NCI-H1930 (cell line): Measurements from ENCODE around the gene RAB1B.
A peak's percentile ranks its signal among the peaks of the same experiment; 100 is the strongest.

Experiments
- DNase-seq, 2 experiments: peaks; one replicate each; lab custom pipeline; 2025; lab: John Stamatoyannopoulos, UW

RAB1B gene

DNA sequence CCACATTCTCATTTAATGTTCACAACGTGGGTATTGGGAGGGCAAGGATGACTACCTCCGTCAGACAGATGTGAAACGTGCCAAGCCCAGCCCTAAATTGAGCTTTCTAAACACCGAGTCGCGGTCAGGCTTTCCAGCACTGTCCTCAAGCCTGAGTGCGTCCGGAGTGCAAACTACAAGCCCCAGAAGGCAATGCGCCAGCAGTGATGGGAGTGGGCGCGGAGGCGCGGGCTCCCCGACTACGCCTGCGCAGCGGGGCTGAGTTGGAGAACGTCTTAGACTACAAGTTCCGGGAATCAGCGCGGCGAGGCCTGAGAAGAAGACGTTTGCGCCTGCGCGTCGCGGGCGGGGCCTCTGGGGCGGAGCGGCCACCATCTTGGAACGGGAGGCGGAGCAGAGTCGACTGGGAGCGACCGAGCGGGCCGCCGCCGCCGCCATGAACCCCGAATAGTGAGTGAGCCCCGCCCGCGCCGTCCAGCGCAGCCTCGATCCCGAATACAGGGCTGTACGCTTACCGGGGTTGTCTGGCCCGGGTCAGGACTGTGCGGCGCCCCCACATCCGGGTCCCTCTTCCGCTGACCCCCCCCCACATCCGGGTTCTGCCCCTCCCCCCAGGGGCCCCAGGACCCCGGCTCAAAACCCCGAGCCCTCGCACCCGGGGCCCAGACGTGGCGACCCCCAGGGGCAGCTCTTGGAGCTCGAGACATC is at the start of gene RAB1B:
Gene RAB1B, plus strand, starts transcription at position 396 of the 708 bp plus-strand sequence. Its CDS starts 41 bp downstream, at position 437.
- DNase-seq = peak; percentile 99

DNA sequence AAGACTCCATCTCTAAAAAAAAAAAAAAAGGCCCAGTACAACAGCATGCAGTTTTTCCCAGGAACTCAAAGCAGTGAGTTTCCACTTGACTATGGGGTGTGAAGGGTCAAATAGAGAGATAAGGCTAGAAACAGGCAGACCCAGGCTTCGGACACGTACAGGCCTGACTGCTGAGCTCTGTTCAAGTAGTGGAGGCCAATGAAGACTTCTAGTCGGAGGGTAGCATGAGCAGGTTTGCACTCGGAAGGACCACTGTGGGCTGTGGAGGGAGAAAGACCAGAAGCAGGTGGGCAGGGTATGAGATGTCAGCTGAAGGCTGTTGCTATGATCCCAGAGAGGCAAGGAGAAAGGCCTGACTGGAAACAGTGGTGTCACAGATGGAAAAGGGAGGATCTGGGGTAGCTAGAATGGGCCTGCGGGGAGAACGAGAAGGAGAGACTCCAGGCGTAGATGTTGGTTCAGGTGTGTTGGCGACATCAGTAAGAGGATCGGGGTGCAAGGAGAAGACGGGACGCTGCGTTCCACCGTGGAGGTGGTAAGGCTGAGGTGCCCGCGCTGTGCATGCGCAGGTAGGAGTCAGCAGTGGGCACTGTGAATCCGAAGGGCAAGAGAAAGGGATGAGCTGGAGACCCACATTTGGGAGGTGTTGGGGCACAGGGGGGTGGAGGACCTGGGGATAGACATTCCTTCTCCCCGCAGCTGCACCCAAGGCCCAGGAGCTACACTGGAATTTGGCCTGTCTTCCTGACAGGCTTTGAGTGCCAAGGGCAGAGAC is 49.4 kb upstream of the RAB1B start:
- DNase-seq = no peak

DNA sequence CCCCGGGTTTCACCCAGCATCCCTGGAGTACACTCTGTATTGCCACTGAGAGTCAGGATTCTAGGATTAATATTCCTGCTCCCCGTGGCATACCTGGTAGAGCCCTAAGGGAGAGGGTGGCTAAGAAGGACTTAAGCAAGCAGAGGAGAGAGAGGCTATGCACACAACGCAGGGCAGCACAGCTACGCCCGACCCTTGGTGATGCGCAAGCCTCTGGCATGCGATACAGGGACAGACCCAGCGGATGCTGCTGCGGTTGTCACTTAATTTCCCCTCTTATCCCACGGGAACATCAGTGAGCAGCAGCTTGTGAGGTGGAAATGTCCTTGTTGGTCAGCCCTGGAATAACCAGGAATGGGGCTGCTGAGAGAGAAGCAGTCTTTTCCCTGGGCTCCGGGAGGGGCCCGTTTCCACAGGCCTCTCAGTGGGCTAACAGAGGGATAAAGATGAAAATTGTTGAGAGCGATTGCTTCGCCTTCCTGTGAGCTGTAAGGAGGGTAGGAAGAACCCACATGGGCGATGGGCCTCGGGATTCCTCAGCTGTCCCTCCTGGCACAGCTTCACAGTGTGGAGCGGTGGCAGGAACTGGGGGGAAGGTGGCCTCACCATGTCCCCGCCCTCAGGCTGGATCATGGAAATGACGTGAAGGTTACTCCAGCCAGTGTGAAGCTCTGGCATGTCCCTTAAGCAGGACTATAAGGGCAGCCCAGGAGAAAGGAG is 48.4 kb upstream of the RAB1B start:
- no peak for DNase-seq

DNA sequence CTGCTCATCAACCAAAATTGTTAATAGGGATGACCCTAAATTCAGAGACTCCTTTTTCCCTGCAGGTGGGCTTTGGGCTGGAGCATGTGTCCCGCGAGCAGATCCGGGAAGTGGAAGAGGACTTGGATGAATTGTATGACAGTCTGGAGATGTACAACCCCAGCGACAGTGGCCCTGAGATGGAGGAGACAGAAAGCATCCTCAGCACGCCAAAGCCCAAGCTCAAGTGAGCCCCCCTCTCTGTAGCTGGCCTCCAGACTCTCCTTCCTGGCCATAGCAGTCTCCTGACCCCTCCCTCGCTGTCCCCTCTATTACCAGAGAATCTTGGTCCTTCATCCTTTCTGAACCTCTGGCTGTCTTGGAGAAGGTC is 47.9 kb upstream of the RAB1B start:
- DNase-seq = no peak

DNA sequence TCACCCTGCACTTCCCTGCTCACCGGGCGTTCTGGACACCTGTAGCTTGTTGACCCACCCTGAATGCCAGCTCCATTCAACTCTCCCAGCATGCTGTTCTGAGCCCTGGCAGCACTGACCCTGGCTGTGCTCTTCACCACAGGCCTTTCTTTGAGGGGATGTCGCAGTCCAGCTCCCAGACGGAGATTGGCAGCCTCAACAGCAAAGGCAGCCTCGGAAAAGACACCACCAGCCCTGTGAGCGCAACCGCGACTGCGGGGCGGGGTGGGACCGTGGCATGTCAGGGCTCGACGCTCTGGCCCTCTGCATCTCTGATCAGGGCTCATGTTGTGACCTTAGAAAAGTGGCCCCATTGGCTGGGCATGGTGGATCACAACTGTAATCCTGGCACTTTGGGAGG is 47.4 kb upstream of the RAB1B start:
- DNase-seq = no peak

DNA sequence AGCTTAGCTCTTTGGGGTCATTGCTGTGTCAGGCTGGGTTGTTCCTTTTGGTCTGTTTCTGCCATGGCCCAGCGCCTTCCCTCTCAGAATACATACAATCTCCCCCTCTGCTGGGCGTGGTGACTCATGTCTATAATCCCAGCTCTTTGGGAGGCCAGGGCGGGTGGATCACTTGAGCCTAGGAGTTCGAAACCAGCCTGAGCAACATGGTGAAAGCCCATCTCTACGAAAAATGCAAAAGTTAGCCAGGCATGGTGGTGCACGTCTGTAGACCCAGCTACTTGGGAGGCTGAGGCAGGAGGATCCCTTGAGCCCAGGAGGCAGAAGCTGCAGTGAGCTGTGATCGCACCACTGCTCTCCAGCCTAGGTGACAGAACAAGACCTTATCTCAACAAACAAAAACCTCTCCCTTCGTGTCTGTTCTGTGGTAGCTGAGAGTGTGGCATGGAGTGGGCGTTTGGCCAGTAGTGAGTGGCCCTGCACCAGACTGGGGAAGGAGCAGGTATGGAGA is 46.7 kb upstream of the RAB1B start:
- DNase-seq = no peak

DNA sequence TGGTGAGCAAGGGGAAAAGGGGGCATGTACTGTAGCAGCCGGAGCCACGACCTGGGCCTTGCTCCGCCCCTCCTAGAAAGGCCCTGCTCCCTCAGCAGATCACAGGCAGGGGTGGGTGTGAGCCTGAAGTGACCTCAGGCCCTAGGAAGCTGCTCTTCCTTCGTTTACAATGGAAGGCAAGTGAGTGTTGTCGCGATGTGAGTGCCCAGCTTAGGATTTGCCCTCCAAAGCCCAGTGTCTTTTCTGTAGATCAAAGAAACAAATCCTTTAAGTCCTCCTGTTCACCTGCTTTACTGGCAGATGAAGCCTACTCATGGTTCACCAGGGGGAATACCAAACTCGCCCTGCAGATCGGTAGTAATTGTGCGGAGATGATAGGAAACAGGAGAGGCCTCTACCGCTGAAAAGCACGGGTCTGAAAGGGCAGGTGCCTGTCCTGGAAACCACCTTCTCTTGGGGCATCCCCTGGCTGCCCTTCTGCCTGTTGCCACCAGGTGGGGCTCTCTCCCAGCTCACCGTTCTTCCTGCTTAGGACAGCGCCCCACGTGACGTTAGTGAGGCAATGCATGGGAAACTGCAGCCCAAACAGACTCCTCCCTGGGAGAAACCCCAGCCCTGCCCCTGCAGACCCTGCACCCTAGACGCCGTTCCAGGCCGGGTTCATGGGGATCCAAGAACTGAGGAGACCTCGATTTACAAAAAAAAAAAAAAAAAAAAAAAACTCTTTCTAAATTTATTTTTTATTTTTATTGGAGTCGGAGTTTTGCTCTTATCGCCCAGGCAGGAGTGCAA is 45.9 kb upstream of the RAB1B start:
- DNase-seq = peak; percentile 88 to 91

DNA sequence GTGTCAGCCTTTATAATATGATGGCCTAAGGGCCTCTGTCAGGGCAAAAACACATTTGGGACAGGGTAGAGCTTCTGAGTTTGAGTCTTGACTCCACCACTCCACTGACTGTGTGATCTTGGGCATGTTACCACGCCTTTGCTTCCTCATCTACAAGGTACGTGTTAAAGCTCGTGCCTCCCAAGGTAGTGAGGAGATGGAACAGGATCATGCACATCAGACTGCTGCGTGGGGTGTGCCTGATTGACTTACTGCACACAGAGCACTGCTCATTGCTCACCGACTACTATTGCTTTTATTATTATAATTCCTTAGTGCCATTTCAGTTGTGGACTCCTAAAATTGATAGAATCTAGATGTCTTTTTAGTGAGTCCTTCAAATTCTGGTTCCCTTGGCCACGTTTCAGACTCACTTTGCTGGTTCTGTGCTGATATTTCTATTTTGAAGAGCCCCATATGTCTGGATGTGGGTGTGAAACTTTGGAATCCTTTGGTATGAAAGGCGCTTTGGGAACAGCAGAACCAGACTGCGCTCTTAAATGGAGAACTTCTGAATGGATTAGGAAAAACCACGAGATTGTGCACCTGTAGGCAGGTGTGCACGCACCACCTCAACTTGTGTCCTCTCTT is 44.1 kb upstream of the RAB1B start:
- DNase-seq = no peak

DNA sequence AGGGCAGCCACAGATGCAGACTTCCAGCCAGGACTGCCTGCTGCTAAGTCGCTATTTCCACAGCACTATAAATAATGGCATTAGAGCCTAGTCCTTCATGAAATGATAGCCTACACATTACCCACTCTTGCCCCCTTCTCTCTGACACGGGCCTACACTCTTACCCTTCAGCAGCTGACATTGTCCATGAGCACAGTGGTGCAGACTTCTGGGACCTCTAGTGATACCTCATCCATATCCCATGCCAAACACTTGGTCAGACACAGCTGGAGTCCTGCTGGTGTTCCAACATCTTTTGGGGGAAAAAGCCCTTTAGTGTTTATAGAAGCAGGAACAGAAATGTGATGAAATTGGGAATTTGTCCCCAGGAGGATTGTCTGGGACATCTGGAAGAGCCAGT is 43.4 kb upstream of the RAB1B start:
- no peak for DNase-seq

DNA sequence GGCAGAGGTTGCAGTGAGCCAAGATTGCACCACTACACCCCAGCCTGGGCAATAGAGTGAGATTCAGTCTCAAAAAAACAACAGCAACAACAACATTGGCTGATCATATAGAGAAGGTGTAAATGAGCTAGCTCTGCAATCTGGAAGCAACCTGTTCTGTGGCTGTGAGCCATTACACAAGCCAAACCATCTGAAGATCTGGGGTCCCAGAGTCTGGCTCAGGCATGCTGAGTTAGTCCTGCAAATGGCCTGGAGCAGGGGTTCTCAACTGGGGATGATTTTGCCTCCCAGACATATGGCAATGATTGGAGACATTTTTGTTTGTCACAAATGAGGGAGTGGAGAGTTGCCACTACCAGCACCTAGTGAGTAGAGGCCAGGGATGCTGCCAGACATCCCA is 42.3 kb upstream of the RAB1B start:
- no peak for DNase-seq

DNA sequence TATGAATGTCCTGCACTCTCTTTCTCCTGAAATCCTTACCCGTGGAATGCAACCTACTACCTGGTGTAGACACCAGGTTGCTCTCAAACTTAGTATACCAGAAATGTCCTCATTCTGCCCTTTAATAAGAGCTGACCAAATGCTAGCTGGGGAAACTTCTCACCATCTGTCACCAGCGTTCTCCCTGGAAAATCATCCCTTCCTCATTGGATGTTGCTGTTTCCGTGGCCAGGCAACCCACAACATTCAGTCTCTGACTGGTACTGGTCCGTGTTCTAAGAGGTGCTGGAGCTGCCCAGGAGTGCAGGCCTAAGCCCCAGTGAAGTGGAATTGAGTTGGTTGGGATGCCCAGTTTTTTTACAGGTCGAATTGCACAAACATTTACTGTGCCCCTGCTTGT is 40.7 kb upstream of the RAB1B start:
- no peak for DNase-seq

DNA sequence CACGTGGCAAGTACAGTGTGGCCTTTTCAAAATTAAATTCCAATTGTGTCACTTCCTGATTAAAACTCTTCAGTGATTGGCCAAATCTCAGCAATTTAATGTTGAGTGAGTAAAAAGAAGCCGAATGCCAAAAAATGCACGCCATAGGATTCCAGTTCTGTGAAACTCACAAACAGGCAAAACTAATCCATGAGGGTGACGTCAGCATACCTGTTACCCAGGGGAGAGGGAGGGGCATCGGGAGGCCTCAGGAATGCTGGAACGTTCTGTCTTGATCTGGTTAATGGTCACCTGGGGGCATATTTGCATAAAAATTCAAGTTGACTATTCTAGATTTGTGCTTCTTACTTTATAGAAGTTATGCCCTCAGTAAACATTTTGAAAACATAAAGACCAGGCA is 39.9 kb upstream of the RAB1B start:
- no peak for DNase-seq

DNA sequence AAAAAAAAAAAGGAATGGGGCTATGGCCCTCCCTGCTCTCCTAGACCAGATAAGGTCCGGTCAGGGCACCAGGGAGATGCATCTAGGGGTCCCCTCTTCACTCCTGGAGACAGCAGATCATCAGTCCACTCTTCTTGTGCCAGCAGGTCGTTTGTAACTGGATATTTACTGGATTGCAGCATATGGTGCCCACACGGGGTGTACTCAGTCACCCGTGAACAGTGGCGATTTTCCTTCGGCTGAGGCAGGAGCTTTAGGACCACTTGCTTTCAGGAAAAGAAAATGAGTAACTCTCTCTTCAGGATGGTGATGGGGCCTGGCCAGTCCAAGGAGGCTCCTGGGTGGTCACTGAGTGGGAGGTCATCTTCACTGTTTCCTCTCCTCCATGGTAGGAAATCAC is 38.3 kb upstream of the RAB1B start:
- DNase-seq = no peak

DNA sequence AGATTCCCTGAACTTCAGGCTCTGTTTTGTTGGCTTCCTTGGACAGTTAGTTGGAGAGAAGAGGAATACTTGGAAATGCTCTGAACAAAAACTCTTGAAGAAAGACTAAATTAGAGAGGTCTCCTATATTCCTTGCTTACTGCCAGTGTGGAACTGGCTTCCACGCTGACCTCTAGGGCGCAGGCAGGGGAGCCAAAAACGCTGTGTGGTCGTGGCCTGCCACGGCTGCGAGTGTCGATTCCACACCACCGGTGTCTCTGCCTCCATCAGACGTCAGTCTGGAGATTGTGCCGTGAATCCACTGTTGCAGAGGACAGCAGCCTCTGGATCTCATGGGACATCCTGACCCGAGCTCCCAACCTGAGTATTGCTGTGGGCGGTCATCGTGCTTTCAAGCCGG is 37.5 kb upstream of the RAB1B start:
- no peak for DNase-seq

DNA sequence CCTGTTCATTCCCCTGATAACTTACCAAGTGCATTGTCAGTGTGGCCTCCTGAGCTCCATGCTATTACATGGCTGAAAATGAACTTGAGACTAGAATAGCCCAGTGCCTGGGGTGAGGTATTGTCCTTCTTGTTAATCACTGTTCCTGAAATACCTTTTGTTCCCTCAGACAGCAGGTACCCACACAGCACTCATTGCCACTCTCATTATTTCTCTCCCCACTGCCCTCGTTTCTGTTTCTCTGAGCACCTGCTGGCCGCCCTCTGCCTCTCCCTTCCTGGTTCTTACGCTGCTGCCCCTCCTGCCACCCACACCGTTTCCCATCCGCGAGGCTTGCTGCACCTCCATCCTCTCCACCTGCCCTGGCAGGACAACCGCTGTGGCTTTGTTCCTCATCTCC is 36.9 kb upstream of the RAB1B start:
- no peak for DNase-seq

DNA sequence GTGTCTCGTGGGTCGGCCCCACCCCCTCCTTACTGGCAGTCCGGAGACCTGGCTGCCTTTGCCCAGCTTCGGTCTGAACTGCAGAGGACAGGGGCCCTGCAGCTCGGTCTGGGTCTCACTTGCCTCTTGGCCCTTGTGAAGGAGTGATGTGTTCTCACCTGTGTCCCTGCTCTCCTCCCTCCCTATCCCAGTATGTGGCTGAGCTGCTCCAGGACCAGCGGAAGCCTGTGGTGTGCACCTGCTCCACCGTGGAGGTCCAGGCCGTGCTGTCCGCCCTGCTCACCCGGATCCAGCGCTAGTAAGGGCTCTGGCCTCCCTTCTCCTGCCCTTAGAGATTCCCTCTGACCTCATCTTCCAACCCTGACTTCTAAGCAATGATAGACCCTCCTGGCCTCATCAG is 35.7 kb upstream of the RAB1B start:
- DNase-seq = no peak

DNA sequence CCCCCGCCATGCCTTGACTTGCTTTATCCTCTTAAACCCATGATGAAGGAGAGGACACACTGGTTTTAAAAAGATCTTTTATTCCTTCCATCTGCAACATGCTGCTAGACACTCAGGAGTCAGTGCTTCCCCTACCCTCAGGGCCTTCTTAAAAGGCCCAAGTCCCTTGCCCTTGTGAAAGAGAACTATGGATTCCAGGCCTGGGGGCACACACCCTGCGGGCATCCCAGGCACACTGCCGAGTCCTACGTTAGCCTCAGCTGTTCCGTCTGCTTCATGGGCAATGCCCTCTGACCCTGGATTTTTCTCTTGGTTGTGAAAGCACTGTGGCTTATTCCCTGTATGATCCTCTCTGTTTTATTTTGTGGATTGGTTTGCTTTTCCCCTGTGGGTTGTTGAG is 35.1 kb upstream of the RAB1B start:
- DNase-seq = no peak

DNA sequence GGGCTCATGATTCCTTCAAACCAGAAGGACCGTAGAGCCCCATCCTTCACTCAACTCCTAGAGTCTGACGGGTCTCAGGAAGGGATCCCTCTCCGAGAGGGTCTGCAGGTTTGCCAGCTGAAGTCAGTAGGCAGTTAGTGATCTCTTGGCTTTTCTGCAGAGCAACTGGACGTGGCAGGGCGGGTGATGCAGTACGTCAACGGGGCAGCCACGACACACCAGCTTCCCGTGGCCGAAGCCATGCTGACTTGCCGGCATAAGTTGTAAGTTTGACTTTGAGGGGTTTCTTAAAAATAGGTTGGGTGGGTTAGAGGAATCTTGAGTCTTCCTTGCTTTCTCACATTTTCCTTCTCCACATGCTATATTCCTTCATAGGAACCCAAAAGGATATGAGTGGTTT is 33.3 kb upstream of the RAB1B start:
- DNase-seq = no peak

DNA sequence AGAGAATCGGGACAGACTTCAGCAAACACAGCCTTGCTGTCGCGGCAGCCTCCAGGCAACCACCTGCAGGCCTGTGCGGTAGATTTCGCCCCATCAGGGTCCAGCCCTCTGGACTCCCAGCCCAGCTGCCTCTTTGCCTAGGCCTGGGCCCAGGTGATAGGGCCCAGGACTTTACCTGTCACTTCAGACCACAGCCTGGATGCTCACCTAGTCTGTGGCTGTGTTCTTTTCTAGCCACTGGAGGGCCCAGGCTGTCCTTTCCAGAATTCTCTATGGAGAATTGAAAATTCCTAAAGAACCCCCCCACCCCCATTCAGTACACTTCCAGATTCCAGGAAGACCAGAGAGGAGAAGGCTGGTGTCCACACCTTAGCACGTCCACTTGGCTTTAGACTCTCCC is 30.6 kb upstream of the RAB1B start:
- DNase-seq = no peak

DNA sequence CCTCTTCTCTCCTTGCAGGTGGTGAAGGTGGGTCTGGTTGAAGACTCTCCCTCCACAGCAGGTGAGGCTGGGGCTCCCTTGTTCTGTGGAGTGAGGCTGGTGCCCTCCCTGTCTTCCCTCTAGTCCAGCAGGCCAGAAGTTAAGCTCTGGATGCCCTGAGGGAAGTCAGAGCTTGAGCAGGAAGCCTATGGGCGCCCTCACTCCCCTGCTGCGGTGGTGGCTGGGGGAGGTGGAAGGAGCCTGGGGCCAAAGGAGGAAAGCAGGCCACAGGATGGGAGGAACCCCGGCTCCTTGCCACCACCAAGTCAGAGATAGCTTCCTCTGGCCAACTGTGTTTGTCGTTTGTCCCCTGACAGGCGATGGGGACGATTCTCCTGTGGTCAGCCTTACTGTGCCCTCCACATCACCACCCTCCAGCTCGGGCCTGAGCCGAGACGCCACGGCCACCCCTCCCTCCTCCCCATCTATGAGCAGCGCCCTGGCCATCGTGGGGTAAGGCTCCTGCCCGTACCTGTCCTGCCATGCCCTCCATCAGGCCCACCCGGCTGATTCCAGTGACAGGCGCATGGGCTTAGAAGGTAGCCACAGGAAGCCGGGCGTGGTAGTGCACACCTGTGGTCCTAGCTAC is 29.5 kb upstream of the RAB1B start:
- DNase-seq = no peak

DNA sequence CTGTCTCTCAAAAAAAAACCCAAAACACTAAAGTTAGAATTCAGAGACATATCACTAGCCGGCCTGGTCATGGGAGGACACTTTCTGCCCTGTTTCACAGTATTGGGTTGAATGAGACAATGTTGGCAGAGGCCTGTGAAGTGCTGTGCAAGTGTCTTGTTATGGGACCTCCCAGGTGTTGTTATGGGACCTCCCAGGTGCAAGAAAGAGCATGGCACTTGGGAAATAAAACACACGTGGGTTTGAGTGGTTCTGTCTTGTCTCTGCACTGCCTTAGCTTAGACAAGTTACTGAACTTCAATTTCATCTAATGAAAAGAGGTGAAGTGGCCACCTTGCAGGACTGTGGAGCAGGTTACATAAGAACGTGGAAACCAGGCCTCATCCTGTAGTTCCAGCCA is 28.9 kb upstream of the RAB1B start:
- no peak for DNase-seq
